ENCODE data around the gene ACBD4. TPM values are rescaled to one million over a fixed set of nuclear protein-coding genes. Genes with fewer than 3 reads are reported as not detected.

Gene ACBD4
- total and polyA plus RNA-seq, 2 of the 13 experiments (the other 11 are each of a cell fraction or from before 2014, with no cell fraction given): 16.1 to 26.9 TPM

GRCh38 chr17:45149669-45150664, 14.5 kb downstream of the ACBD4 start (continued):
- TF ChIP-seq ZNF562 (CRISPR knock-in tag; IDR thresholded peaks at IDR 0.05; ENCODE audit: borderline replicate concordance) (no peak), HNF1B (CRISPR knock-in tag; IDR thresholded peaks at IDR 0.05) (no peak; the same call in 1 of the 2 replicates), GTF3A (CRISPR knock-in tag; conservative IDR thresholded peaks at IDR 0.05) (0 out of 2 replicates have a peak, but pooled peaks have one; percentile 14), SMARCE1 (IDR thresholded peaks at IDR 0.05; ENCODE audit: borderline replicate concordance) (no peak), GATAD1 (CRISPR knock-in tag; IDR thresholded peaks at IDR 0.05) (peak; percentile 47; the same call in 1 of the 2 replicates), ZNF891 (CRISPR knock-in tag; IDR thresholded peaks at IDR 0.05) (peak; percentile 35; the same call in 1 of the 2 replicates), REL (CRISPR knock-in tag; conservative IDR thresholded peaks at IDR 0.05) (0 out of 2 replicates have a peak, but pooled peaks have one; percentile 46), ZNF614 (CRISPR knock-in tag; IDR thresholded peaks at IDR 0.05; ENCODE audit: borderline replicate concordance) (no peak), GABPB1 (CRISPR knock-in tag; IDR thresholded peaks at IDR 0.05) (peak; percentile 11; the same call in 1 of the 2 replicates), GPN1 (CRISPR knock-in tag; IDR thresholded peaks at IDR 0.05; ENCODE audit: borderline replicate concordance) (peak; percentile 45; the same call in 1 of the 2 replicates), ZNF281 (CRISPR knock-in tag; IDR thresholded peaks at IDR 0.05; ENCODE audit: borderline replicate concordance) (no peak), UBTF (CRISPR knock-in tag; IDR thresholded peaks at IDR 0.05) (peak; percentile 64), ZBTB37 (CRISPR knock-in tag; IDR thresholded peaks at IDR 0.05) (no peak), ZNF207 (IDR thresholded peaks at IDR 0.05; ENCODE audit: borderline replicate concordance) (no peak), ZNF350 (CRISPR knock-in tag; IDR thresholded peaks at IDR 0.05; ENCODE audit: borderline replicate concordance, low read depth) (no peak; the same call in 1 of the 2 replicates), RFXANK (CRISPR knock-in tag; IDR thresholded peaks at IDR 0.05) (no peak), TARDBP (CRISPR knock-in tag; IDR thresholded peaks at IDR 0.05) (peak; percentile 29; the same call in 1 of the 2 replicates), ESRRA (CRISPR knock-in tag; IDR thresholded peaks at IDR 0.05; ENCODE audit: low read depth) (no peak; the same call in 1 of the 2 replicates)
